Colonic mucosa (tissue), 4 donors: Measurements from ENCODE around the gene RAD51B. TPM values are rescaled to one million over a fixed set of nuclear protein-coding genes. Genes with fewer than 3 reads are reported as not detected.
A peak's percentile ranks its signal among the peaks of the same experiment; 100 is the strongest.

ENCODE experiments used
- DNase-seq: peaks from one replicate; pipeline ENCODE4 v3.0.0-alpha.2; 2020
- H3K27ac ChIP-seq: fragments of 200-600 bp; one replicate; pipeline ENCODE4 v1.8.0; 2021
- H3K27me3 ChIP-seq: fragments of 200-600 bp; one replicate; pipeline ENCODE4 v1.8.0; 2021
- H3K36me3 ChIP-seq: fragments of 200-600 bp; one replicate; pipeline ENCODE4 v1.8.0; 2021
- H3K4me1 ChIP-seq: fragments of 200-600 bp; one replicate; pipeline ENCODE4 v1.8.0; 2021; ENCODE audit warnings: mild to moderate bottlenecking
- H3K4me3 ChIP-seq: fragments of 200-600 bp; one replicate; pipeline ENCODE4 v1.8.0; 2021
- H3K9ac ChIP-seq, 2 donors: one replicate each; pipeline ENCODE4 v1.7.0; 2013; ENCODE audit warnings: control low read depth in 2 of 2, low read depth in 2 of 2, low read length in 2 of 2
- H3K9me3 ChIP-seq: fragments of 200-600 bp; one replicate; pipeline ENCODE4 v1.8.0; 2021
- CTCF ChIP-seq: fragments of 200-600 bp; IDR thresholded peaks from one replicate; pipeline ENCODE4 v1.8.0; 2022; ENCODE audit warnings: antibody characterized with exemption, mild to moderate bottlenecking
- intact Hi-C: fragments of 100-400 bp; cut with DNase I; formaldehyde crosslinking; loops from one replicate; pipeline ENCODE4 v1.14.1; 2022
- total RNA-seq, 2 donors: library from RNA; stranded (reverse); fragmentation: NEBNext Ultra II Directional in 1 of 2; extraction: Animal tissue kit (Norgen Biotek cat#: 25700) in 1 of 2; gene quantifications; one replicate each; pipeline ENCODE4 v1.2.1, GENCODE V29; 2021
- donor health status: healthy.
- donor health status: DM: no; HTN: no; CAD: no.
- donor health status: DM: no; HTN: no; CAD: no.

RAD51B gene
- total RNA-seq, 2 donors from 2014 or later = 12.7 to 22.0 TPM

- H3K27me3 ChIP-seq = no peaks in the 10 kb centered on the region
- H3K9ac ChIP-seq = peak overlapping the region in 1 of 2 donors; percentile 56
- H3K4me3 ChIP-seq = no peak overlapping the region
- no peak for DNase-seq
- H3K36me3 ChIP-seq = no peaks in the 10 kb centered on the region
- no peaks in the 10 kb centered on the region for H3K9me3 ChIP-seq
- no peaks in the 10 kb centered on the region for H3K4me1 ChIP-seq
- intact Hi-C loops = loop anchor here (10.0 kb wide), 1 partner anchor 267 kb away; the partner anchor contains the start of gene ZFP36L1
- H3K27ac ChIP-seq = peak overlapping the region; percentile 42
- no peak for TF ChIP-seq CTCF
Observed at GRCh38 chr14:68527329-68527851, 707.8 kb downstream of the RAD51B start.

- intact Hi-C loops = loop anchor here (10.0 kb wide), 1 partner anchor 267 kb away; the partner anchor contains the start of gene ZFP36L1
- no peak for TF ChIP-seq CTCF
- Histone ChIP-seq H3K36me3 (no peaks in the 10 kb centered on the region), H3K4me3 (no peak overlapping the region), H3K27ac (peak overlapping the region; percentile 42), H3K9ac (no peak overlapping the region), H3K27me3 (no peaks in the 10 kb centered on the region), H3K4me1 (no peaks in the 10 kb centered on the region), H3K9me3 (no peaks in the 10 kb centered on the region)
- DNase-seq = no peak
Observed at GRCh38 chr14:68528040-68528687, 708.6 kb downstream of the RAD51B start.

- Histone ChIP-seq H3K9ac (no peak overlapping the region), H3K4me3 (no peak overlapping the region), H3K36me3 (no peaks in the 10 kb centered on the region), H3K4me1 (no peaks in the 10 kb centered on the region), H3K27ac (no peak overlapping the region), H3K9me3 (no peaks in the 10 kb centered on the region), H3K27me3 (no peaks in the 10 kb centered on the region)
- no peak for DNase-seq
- intact Hi-C loops = no loop called here
- no peak for TF ChIP-seq CTCF
Observed at GRCh38 chr14:68530443-68530842, 710.9 kb downstream of the RAD51B start.

- intact Hi-C loops = no loop called here
- Histone ChIP-seq H3K9me3 (no peaks in the 10 kb centered on the region), H3K4me3 (no peak overlapping the region), H3K27me3 (no peaks in the 10 kb centered on the region), H3K4me1 (no peaks in the 10 kb centered on the region), H3K36me3 (no peaks in the 10 kb centered on the region), H3K9ac (no peak overlapping the region), H3K27ac (no peak overlapping the region)
- no peak for TF ChIP-seq CTCF
- no peak for DNase-seq
Observed at GRCh38 chr14:68532496-68532895, 712.9 kb downstream of the RAD51B start.

- no peak overlapping the region for H3K9ac ChIP-seq
- no peaks in the 10 kb centered on the region for H3K9me3 ChIP-seq
- no peak overlapping the region for H3K4me3 ChIP-seq
- no peak for DNase-seq
- H3K27ac ChIP-seq = no peak overlapping the region
- no peaks in the 10 kb centered on the region for H3K36me3 ChIP-seq
- intact Hi-C loops = no loop called here
- no peaks in the 10 kb centered on the region for H3K4me1 ChIP-seq
- no peaks in the 10 kb centered on the region for H3K27me3 ChIP-seq
- no peak for TF ChIP-seq CTCF
Observed at GRCh38 chr14:68534276-68534675, 714.7 kb downstream of the RAD51B start.
